Measurements from ENCODE around the gene RAC2. TPM values are rescaled to one million over a fixed set of nuclear protein-coding genes. Genes with fewer than 3 reads are reported as not detected.

The RAC2 gene
- total and polyA plus RNA-seq, 9 of the 15 experiments (the other 6 are each of a cell fraction or from before 2014, with no cell fraction given), result 22.7 to 103 (median 43.3) TPM

GRCh38 chr22:37274380-37274862 lies 30.4 kb upstream of the RAC2 start (continued):
- TF ChIP-seq COPS2 (conservative IDR thresholded peaks at IDR 0.05) (no peak), DDX20 (tag; IDR thresholded peaks at IDR 0.05; ENCODE audit: low read depth) (no peak)

DNA sequence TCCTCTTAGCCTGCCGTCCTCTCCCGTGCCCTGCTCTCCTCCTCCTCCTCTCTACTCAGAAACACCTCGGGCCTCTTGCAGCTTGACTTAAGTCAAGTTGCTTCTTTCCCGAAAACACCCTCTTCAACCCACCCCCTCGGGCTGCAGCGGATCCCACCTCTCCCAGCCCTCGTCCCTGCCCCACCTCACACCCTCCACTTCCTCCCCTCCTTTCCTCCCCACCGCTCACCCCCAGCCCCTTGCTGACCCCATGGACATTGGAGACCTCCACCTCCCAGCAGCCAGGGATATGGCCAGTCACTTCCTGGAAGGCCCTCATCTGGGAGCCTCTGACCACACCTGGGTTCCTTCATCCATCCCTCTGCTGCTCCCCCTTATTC lies 29.8 kb upstream of the RAC2 start:
- no peak for DNase-seq (ENCODE audit: extremely low read depth in 1 of 4, low spot score in 3 of 4)
- Histone ChIP-seq H2AFZ (ENCODE audit: low read depth, low read length) (peak overlapping the region; percentile 89), H3K4me1 (replicated peaks in 1 of 2; ENCODE audit: control insufficient read depth in 2 of 2, insufficient read depth in 2 of 2, low read length in 2 of 2) (peaks cover 16 to 18% of the 10 kb centered on the region in 2 experiments), H3K27me3 (ENCODE audit: control insufficient read depth in 2 of 2, insufficient read depth in 2 of 2, low read length in 2 of 2) (no peaks in the 10 kb centered on the region), H3K9me3 (replicated peaks; ENCODE audit: control insufficient read depth, insufficient read depth, low read depth, low read length) (no peaks in the 10 kb centered on the region), H3K27ac (ENCODE audit: extremely low read depth, low read depth, low read length) (no peak overlapping the region), H3K9me1 (ENCODE audit: control insufficient read depth, insufficient read depth, low read length) (no peaks in the 10 kb centered on the region), H3K9ac (ENCODE audit: insufficient read depth in 1 of 2, low read depth in 2 of 2, low read length in 2 of 2) (0 out of 4 replicates have a peak overlapping the region, but pooled peaks of 1 of the 2 experiments have one; percentile 48), H3K36me3 (ENCODE audit: control insufficient read depth, insufficient read depth, low read length) (no peaks in the 10 kb centered on the region), H3K79me2 (ENCODE audit: control insufficient read depth, insufficient read depth, low read length) (no peaks in the 10 kb centered on the region), H4K20me1 (replicated peaks; ENCODE audit: control insufficient read depth, insufficient read depth, low read length) (no peaks in the 10 kb centered on the region), H3K4me2 (ENCODE audit: insufficient read depth, low read length) (peak overlapping the region; percentile 62; the same call in 1 of the 2 replicates), H3K4me3 (no peak overlapping the region)
- FAIRE-seq, result no peak
- POLR2A ChIA-PET, result interaction anchor here (0.5 kb wide), 1 partner anchor 865 kb away, joined by 3 read pairs; no protein-coding TSS in a partner anchor
- CTCF ChIA-PET (ENCODE audit: low intra/inter-chr PET ratio), result no interaction called here
- in situ Hi-C loops (cut with MboI), result no loop called here
- BruUV-seq (replicated peaks), result no TSS peak
- no peak for ATAC-seq
- intact Hi-C loops (cut with micrococcal nuclease), result no loop called here
- no CpG with 5 or more reads among the region's 8 CpGs for WGBS (ENCODE audit: insufficient coverage, low coverage, missing lambda C conversion rate)
- TF ChIP-seq REST (IDR thresholded peaks at IDR 0.05; ENCODE audit: borderline replicate concordance) (no peak), REST (CRISPR knock-in tag; IDR thresholded peaks at IDR 0.05; ENCODE audit: low read depth) (no peak), E2F1 (CRISPR knock-in tag; IDR thresholded peaks at IDR 0.05) (no peak), ZBTB34 (CRISPR knock-in tag; IDR thresholded peaks at IDR 0.05) (no peak), PRPF4 (IDR thresholded peaks at IDR 0.05; ENCODE audit: insufficient read depth, low read depth, low read length, poor library complexity, severe bottlenecking) (no peak), CHD4 (IDR thresholded peaks at IDR 0.05; ENCODE audit: insufficient read depth, insufficient replicate concordance, low read depth, low read length, poor library complexity, severe bottlenecking) (peak; percentile 6), TFAM (CRISPR knock-in tag; conservative IDR thresholded peaks at IDR 0.05) (no peak)

Data from K562 (cell line).